Suprapubic skin (tissue), 4 donors: ENCODE data around the gene CAPZB. TPM values are rescaled to one million over a fixed set of nuclear protein-coding genes. Genes with fewer than 3 reads are reported as not detected.

Experiments used
- DNase-seq, 2 donors: peaks; one replicate each; pipeline ENCODE4 v3.0.0-alpha.2; 2019; ENCODE audit warnings: low spot score in 2 of 2
- H3K27ac ChIP-seq: fragments of 200-600 bp; sonication (generic); one replicate; pipeline ENCODE4 v1.5.1; 2019
- H3K27me3 ChIP-seq: fragments of 200-600 bp; sonication (generic); one replicate; pipeline ENCODE4 v1.5.1; 2019
- H3K36me3 ChIP-seq: fragments of 200-600 bp; sonication (generic); one replicate; pipeline ENCODE4 v1.5.1; 2019
- H3K4me1 ChIP-seq: fragments of 200-600 bp; sonication (generic); one replicate; pipeline ENCODE4 v1.5.1; 2019
- H3K4me3 ChIP-seq: fragments of 200-600 bp; sonication (generic); one replicate; pipeline ENCODE4 v1.5.1; 2019; ENCODE audit warnings: mild to moderate bottlenecking
- H3K9me3 ChIP-seq: fragments of 200-600 bp; sonication (generic); one replicate; pipeline ENCODE4 v1.5.1; 2019
- EP300 ChIP-seq: sonication (generic); formaldehyde crosslinking; IDR thresholded peaks from one replicate; pipeline ENCODE4 v1.6.1; 2017; ENCODE audit warnings: antibody characterized with exemption
- POLR2A ChIP-seq, 2 donors: fragments of 450-650 bp; IDR thresholded peaks; one replicate each; pipeline ENCODE4 v1.6.1; 2017; ENCODE audit warnings: antibody characterized with exemption in 2 of 2, mild to moderate bottlenecking in 2 of 2, moderate library complexity in 2 of 2
- POLR2AphosphoS5 ChIP-seq, 3 donors: sonication (generic); formaldehyde crosslinking; IDR thresholded peaks; one replicate each; pipeline ENCODE4 v1.6.1; 2017; ENCODE audit warnings: antibody characterized with exemption in 3 of 3
- WGBS: methylation state at CpG from one replicate; pipeline ENCODE4 v1.1.5; 2018; 5-methylcytosine and 5-hydroxymethylcytosine counted together
- total RNA-seq, 4 donors: library from RNA; depleted of rRNA; stranded (reverse); fragments of >200 nt; gene quantifications; one replicate each; pipeline ENCODE4 v1.1.0, GENCODE V29; 2016
- TF ChIP-seq, protein P1 (sequence below), 2 donors: fragments of 200-600 bp in 1 of 2; fragments of 450-650 bp in 1 of 2; sonication (generic) in 1 of 2; IDR thresholded peaks; one replicate each; pipeline ENCODE4 v1.5.1; 2016 to 2019; ENCODE audit warnings: antibody characterized with exemption in 2 of 2, mild to moderate bottlenecking in 1 of 2, moderate library complexity in 1 of 2

The CAPZB gene
- total RNA-seq, 4 donors from 2014 or later: 101 to 130 (median 126) TPM

DNA sequence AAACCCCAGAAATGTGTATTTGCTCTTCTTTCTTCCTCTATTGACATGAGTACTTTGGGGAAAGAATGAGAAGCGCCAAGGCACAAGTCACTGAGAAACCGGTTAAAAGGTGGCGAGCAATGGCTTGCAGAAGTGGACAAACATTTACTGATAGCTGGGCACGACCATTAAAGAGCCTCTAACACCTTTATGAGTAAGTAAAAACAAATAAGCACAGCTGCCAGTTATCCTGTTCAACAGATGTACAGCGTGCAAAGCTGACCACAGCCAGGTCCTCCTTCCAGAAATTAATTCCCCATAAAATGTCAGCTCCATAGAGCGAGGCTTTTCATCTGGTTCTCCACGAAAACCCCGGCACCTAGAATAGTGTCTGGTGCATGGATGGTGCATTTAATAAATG lies 72.7 kb downstream of the CAPZB start:
- peaks cover 56% of the 10 kb centered on the region for H3K4me1 ChIP-seq
- WGBS: 94% methylated on average over 6 of the region's 8 CpGs

DNA sequence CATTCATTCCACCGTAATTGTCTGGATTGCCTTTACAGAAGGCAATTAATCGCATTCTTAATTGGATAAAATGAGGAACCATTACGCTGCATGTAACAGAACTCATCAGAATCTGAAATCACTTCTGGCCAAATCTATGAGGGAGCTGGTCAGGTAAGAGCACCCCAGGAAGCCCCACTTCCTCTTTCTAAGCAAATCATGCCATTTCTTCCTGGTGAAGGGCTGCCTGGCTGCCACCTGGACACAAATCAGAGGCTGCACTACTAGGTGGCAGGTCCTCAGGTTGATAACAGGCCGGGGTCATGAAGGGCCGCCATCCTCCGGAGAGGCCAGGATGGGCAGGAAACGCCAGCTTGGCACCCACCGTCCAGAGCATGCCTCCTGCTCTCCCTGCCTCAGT lies 73.7 kb downstream of the CAPZB start:
- TF ChIP-seq POLR2AphosphoS5 (IDR thresholded peaks at IDR 0.05): no peak
- TF ChIP-seq, protein P1, sequence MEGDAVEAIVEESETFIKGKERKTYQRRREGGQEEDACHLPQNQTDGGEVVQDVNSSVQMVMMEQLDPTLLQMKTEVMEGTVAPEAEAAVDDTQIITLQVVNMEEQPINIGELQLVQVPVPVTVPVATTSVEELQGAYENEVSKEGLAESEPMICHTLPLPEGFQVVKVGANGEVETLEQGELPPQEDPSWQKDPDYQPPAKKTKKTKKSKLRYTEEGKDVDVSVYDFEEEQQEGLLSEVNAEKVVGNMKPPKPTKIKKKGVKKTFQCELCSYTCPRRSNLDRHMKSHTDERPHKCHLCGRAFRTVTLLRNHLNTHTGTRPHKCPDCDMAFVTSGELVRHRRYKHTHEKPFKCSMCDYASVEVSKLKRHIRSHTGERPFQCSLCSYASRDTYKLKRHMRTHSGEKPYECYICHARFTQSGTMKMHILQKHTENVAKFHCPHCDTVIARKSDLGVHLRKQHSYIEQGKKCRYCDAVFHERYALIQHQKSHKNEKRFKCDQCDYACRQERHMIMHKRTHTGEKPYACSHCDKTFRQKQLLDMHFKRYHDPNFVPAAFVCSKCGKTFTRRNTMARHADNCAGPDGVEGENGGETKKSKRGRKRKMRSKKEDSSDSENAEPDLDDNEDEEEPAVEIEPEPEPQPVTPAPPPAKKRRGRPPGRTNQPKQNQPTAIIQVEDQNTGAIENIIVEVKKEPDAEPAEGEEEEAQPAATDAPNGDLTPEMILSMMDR (IDR thresholded peaks at IDR 0.05): no peak
- no peak for TF ChIP-seq EP300
- no peak for TF ChIP-seq POLR2A (IDR thresholded peaks at IDR 0.05)
- Histone ChIP-seq H3K4me1 (peaks cover 46% of the 10 kb centered on the region), H3K36me3 (peaks cover 6% of the 10 kb centered on the region), H3K9me3 (no peaks in the 10 kb centered on the region), H3K27ac (no peak overlapping the region), H3K27me3 (no peaks in the 10 kb centered on the region), H3K4me3 (no peak overlapping the region)
- DNase-seq: no peak
- 87% methylated on average over 7 of the region's 8 CpGs for WGBS

More for the DNA sequence above, 72.7 kb downstream of the CAPZB start:
- Histone ChIP-seq H3K27ac (no peak overlapping the region), H3K9me3 (no peaks in the 10 kb centered on the region), H3K36me3 (peaks cover 6% of the 10 kb centered on the region), H3K27me3 (no peaks in the 10 kb centered on the region), H3K4me3 (no peak overlapping the region)
- TF ChIP-seq EP300 (no peak), POLR2A (IDR thresholded peaks at IDR 0.05) (no peak), POLR2AphosphoS5 (IDR thresholded peaks at IDR 0.05) (no peak)
- TF ChIP-seq, protein P1 (IDR thresholded peaks at IDR 0.05): no peak
- DNase-seq: no peak

DNA sequence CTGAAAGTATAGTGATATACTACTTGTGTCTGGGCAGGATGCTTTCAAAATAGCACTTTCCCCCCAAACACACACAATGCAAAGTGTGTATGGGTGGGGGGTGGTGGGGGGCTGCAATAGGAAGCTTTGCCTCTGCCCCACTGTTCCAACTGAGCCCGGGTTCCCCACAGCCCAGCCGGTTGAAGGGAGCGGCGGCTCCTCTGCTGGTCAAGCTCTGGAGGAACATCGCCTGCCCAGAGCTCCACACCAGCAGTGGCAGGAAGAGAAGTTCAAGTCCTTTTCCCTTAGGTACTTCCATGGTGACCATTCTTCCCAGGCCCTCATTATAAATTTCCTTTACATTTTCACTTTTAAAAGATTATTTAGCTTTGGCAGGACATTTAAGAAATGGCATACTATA lies 74.9 kb downstream of the CAPZB start:
- Histone ChIP-seq H3K9me3 (no peaks in the 10 kb centered on the region), H3K27ac (no peak overlapping the region), H3K36me3 (peaks cover 6% of the 10 kb centered on the region), H3K4me1 (peaks cover 45% of the 10 kb centered on the region), H3K27me3 (no peaks in the 10 kb centered on the region), H3K4me3 (no peak overlapping the region)
- TF ChIP-seq, protein P1 (IDR thresholded peaks at IDR 0.05): no peak
- no peak for TF ChIP-seq EP300
- no peak for TF ChIP-seq POLR2A (IDR thresholded peaks at IDR 0.05)
- TF ChIP-seq POLR2AphosphoS5 (IDR thresholded peaks at IDR 0.05): no peak
- WGBS: 91% methylated on average over 5 of the region's 5 CpGs
- DNase-seq: no peak

DNA sequence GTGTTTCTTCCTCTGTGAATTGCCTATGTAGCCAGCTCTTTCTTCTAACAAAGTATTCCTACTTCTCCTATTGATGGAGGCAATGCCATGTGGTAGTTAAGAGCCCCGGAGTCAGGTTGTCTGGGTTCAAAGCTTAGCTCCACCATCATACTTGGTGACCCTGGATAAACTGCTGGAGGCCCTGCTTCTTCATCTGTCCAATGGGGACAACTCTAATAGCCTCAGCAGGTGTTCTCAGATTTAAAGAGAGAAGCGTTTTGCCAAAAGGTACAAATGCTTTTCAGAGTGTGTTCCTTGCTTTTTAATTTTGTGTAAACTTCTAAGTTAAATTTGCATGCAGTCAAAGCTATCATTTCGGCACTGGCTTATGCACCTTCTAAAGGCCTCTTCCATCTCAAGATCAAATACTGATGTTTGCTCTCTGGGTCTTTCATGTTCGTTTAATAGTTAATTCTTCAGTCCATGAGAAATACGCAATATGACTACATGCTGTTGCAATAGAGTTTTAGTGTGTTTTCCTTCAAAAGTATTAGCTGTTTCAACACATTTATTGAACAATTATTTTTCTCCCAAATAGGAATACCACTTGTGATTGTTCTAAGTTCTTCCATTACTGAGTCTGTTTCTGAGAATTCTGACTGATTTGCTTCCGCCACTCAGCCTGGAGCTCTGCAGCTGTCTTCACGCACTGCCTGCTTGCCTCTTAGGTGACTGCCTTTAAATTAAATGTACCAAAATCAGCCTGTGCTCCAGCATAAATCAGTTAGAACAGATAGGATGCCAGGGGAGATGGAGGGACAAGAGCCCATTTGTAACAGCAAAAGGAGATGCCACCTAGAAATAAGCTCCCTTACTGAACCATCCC lies 75.6 kb downstream of the CAPZB start:
- TF ChIP-seq POLR2A (IDR thresholded peaks at IDR 0.05) (no peak), POLR2AphosphoS5 (IDR thresholded peaks at IDR 0.05) (no peak), EP300 (no peak)
- TF ChIP-seq, protein P1 (IDR thresholded peaks at IDR 0.05): no peak
- DNase-seq: no peak
- H3K9me3 ChIP-seq: no peaks in the 10 kb centered on the region
- no peak overlapping the region for H3K4me3 ChIP-seq
- 93% methylated on average over 7 of the region's 7 CpGs for WGBS
- peaks cover 40% of the 10 kb centered on the region for H3K4me1 ChIP-seq
- no peaks in the 10 kb centered on the region for H3K27me3 ChIP-seq
- peaks cover 6% of the 10 kb centered on the region for H3K36me3 ChIP-seq
- H3K27ac ChIP-seq: no peak overlapping the region

DNA sequence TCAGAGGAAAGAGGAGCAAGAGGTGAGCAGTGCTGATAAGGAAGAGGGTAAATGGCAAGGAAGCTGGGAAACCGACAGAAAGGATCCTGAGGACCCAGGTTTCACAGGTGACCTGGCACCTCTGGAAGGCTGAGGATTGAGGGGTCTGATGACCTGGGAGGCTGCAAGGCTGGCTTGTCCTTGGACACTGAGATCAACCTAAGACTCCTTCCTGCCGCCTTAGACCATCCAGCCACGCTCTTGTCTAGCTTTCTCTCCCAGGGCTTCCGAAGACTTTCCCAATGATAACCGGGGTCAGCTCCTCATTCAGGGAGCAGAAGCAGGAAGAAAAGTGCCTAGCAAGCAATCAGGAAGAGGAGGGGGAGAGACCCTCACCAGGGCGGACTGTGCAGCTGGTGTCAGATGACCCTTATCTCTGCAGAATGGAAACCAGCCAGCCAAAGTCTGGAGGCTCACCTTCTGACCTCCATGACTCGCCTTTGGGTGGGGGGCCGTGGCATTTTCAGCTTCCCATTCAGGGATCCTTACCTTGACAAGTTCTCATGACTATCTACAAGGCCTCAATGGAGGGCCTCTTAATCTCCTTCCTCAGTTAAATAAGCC lies 77.7 kb downstream of the CAPZB start:
- Histone ChIP-seq H3K27ac (no peak overlapping the region), H3K4me1 (peaks cover 31% of the 10 kb centered on the region)
- 83% methylated on average over 8 of the region's 8 CpGs for WGBS

More for the DNA sequence above, 77.7 kb downstream of the CAPZB start:
- no peak for TF ChIP-seq POLR2AphosphoS5 (IDR thresholded peaks at IDR 0.05)
- TF ChIP-seq, protein P1 (IDR thresholded peaks at IDR 0.05): no peak
- no peak overlapping the region for H3K4me3 ChIP-seq
- DNase-seq: no peak
- peaks cover 6% of the 10 kb centered on the region for H3K36me3 ChIP-seq
- no peaks in the 10 kb centered on the region for H3K27me3 ChIP-seq
- H3K9me3 ChIP-seq: no peaks in the 10 kb centered on the region
